ENCODE data around the gene PTPN14.

Gene PTPN14

GRCh38 chr1:214429951-214430770, 121.2 kb downstream of the PTPN14 start:
- DNase-seq (ENCODE audit: low read depth in 2 of 2), result no peak

GRCh38 chr1:214427871-214428277, 123.5 kb downstream of the PTPN14 start:
- DNase-seq (ENCODE audit: low read depth in 2 of 2), result peak in 1 of 2 donors; percentile 8

GRCh38 chr1:214426426-214426812, 125.0 kb downstream of the PTPN14 start:
- no peak for DNase-seq (ENCODE audit: low read depth in 2 of 2)

GRCh38 chr1:214425716-214426425, 125.5 kb downstream of the PTPN14 start:
- DNase-seq (ENCODE audit: low read depth in 2 of 2), result no peak

- no peak for DNase-seq (ENCODE audit: low read depth in 2 of 2)
These were observed 126.3 kb downstream of the PTPN14 start for GRCh38 chr1:214425101-214425500.

- DNase-seq (ENCODE audit: low read depth in 2 of 2), result no peak
These were observed 128.4 kb downstream of the PTPN14 start for GRCh38 chr1:214423045-214423444.

- DNase-seq (ENCODE audit: low read depth in 2 of 2), result no peak
These were observed 129.2 kb downstream of the PTPN14 start for GRCh38 chr1:214422137-214422671.

- no peak for DNase-seq (ENCODE audit: low read depth in 2 of 2)
These were observed 130.6 kb downstream of the PTPN14 start for GRCh38 chr1:214420833-214421232.

- DNase-seq (ENCODE audit: low read depth in 2 of 2), result no peak
These were observed 131.1 kb downstream of the PTPN14 start for GRCh38 chr1:214420341-214420740.

GRCh38 chr1:214419650-214420049, 131.8 kb downstream of the PTPN14 start:
- no peak for DNase-seq (ENCODE audit: low read depth in 2 of 2)

GRCh38 chr1:214418391-214418790, 133.0 kb downstream of the PTPN14 start:
- no peak for DNase-seq (ENCODE audit: low read depth in 2 of 2)

GRCh38 chr1:214417545-214418210, 133.7 kb downstream of the PTPN14 start:
- DNase-seq (ENCODE audit: low read depth in 2 of 2), result no peak

GRCh38 chr1:214416858-214417257, 134.5 kb downstream of the PTPN14 start:
- no peak for DNase-seq (ENCODE audit: low read depth in 2 of 2)

GRCh38 chr1:214416417-214416816, 135.0 kb downstream of the PTPN14 start:
- DNase-seq (ENCODE audit: low read depth in 2 of 2), result no peak

GRCh38 chr1:214415131-214415530, 136.3 kb downstream of the PTPN14 start:
- DNase-seq (ENCODE audit: low read depth in 2 of 2), result no peak

- no peak for DNase-seq (ENCODE audit: low read depth in 2 of 2)
These were observed 136.7 kb downstream of the PTPN14 start for GRCh38 chr1:214414691-214415090.

GRCh38 chr1:214413315-214413714, 138.1 kb downstream of the PTPN14 start:
- DNase-seq (ENCODE audit: low read depth in 2 of 2), result no peak

GRCh38 chr1:214404571-214405213, 146.7 kb downstream of the PTPN14 start:
- DNase-seq (ENCODE audit: low read depth in 2 of 2), result no peak

GRCh38 chr1:214404154-214404553, 147.2 kb downstream of the PTPN14 start:
- no peak for DNase-seq (ENCODE audit: low read depth in 2 of 2)

- DNase-seq (ENCODE audit: low read depth in 2 of 2), result no peak
These were observed 148.0 kb downstream of the PTPN14 start for GRCh38 chr1:214403431-214403830.

- DNase-seq (ENCODE audit: low read depth in 2 of 2), result no peak
These were observed 148.8 kb downstream of the PTPN14 start for GRCh38 chr1:214402613-214403083.

GRCh38 chr1:214401666-214402065, 149.7 kb downstream of the PTPN14 start:
- DNase-seq (ENCODE audit: low read depth in 2 of 2), result no peak

All from stimulated activated CD4-positive, alpha-beta T cell treated with anti-CD3 and anti-CD28 coated beads, Interleukin-1b, Interleukin-23, amount 100 ng/mL, for 1 hour (primary cell).